Measurements from ENCODE around the gene ADD2.

- no peak for TF ChIP-seq EZH2 (IDR thresholded peaks at IDR 0.05; ENCODE audit: low read depth, unreplicated experiment)
- TF ChIP-seq CREB1 (CRISPR knock-in tag; IDR thresholded peaks at IDR 0.05; ENCODE audit: low read depth), result no peak
- no peak for TF ChIP-seq POLR2AphosphoS5 (IDR thresholded peaks at IDR 0.05; ENCODE audit: low read depth)
- TF ChIP-seq, protein P1, sequence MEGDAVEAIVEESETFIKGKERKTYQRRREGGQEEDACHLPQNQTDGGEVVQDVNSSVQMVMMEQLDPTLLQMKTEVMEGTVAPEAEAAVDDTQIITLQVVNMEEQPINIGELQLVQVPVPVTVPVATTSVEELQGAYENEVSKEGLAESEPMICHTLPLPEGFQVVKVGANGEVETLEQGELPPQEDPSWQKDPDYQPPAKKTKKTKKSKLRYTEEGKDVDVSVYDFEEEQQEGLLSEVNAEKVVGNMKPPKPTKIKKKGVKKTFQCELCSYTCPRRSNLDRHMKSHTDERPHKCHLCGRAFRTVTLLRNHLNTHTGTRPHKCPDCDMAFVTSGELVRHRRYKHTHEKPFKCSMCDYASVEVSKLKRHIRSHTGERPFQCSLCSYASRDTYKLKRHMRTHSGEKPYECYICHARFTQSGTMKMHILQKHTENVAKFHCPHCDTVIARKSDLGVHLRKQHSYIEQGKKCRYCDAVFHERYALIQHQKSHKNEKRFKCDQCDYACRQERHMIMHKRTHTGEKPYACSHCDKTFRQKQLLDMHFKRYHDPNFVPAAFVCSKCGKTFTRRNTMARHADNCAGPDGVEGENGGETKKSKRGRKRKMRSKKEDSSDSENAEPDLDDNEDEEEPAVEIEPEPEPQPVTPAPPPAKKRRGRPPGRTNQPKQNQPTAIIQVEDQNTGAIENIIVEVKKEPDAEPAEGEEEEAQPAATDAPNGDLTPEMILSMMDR (conservative IDR thresholded peaks at IDR 0.05; ENCODE audit: low read depth in 2 of 2), result no peak
- TF ChIP-seq, protein P2, sequence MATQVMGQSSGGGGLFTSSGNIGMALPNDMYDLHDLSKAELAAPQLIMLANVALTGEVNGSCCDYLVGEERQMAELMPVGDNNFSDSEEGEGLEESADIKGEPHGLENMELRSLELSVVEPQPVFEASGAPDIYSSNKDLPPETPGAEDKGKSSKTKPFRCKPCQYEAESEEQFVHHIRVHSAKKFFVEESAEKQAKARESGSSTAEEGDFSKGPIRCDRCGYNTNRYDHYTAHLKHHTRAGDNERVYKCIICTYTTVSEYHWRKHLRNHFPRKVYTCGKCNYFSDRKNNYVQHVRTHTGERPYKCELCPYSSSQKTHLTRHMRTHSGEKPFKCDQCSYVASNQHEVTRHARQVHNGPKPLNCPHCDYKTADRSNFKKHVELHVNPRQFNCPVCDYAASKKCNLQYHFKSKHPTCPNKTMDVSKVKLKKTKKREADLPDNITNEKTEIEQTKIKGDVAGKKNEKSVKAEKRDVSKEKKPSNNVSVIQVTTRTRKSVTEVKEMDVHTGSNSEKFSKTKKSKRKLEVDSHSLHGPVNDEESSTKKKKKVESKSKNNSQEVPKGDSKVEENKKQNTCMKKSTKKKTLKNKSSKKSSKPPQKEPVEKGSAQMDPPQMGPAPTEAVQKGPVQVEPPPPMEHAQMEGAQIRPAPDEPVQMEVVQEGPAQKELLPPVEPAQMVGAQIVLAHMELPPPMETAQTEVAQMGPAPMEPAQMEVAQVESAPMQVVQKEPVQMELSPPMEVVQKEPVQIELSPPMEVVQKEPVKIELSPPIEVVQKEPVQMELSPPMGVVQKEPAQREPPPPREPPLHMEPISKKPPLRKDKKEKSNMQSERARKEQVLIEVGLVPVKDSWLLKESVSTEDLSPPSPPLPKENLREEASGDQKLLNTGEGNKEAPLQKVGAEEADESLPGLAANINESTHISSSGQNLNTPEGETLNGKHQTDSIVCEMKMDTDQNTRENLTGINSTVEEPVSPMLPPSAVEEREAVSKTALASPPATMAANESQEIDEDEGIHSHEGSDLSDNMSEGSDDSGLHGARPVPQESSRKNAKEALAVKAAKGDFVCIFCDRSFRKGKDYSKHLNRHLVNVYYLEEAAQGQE (IDR thresholded peaks at IDR 0.05; ENCODE audit: unreplicated experiment), result no peak
- no peak for TF ChIP-seq EZH2phosphoT487 (IDR thresholded peaks at IDR 0.05; ENCODE audit: unreplicated experiment)
- TF ChIP-seq JUNB (IDR thresholded peaks at IDR 0.05; ENCODE audit: unreplicated experiment), result no peak
- TF ChIP-seq NANOG (IDR thresholded peaks at IDR 0.05; ENCODE audit: borderline replicate concordance), result no peak
- TF ChIP-seq STAT1 (IDR thresholded peaks at IDR 0.05; ENCODE audit: unreplicated experiment), result no peak
- TF ChIP-seq ETS1 (IDR thresholded peaks at IDR 0.05), result no peak
- TF ChIP-seq ZNF462 (CRISPR knock-in tag; IDR thresholded peaks at IDR 0.05), result no peak
- no peak for TF ChIP-seq ZNF114 (CRISPR knock-in tag; IDR thresholded peaks at IDR 0.05)
Measured at GRCh38 chr2:70743068-70743467, 24.9 kb downstream of the ADD2 start.

Data from GM23338 (cell line).